Measurements from ENCODE around the gene NR2F1-AS1.

The NR2F1-AS1 gene

GRCh38 chr5:93589152-93589828, 8.3 kb upstream of the NR2F1-AS1 start:
- no peak for DNase-seq (ENCODE audit: low spot score)

- no peak for DNase-seq (ENCODE audit: low spot score)
Observed at GRCh38 chr5:93588352-93589151, 7.5 kb upstream of the NR2F1-AS1 start.

- DNase-seq (ENCODE audit: low spot score) = no peak
Observed at GRCh38 chr5:93587597-93588351, 6.8 kb upstream of the NR2F1-AS1 start.

GRCh38 chr5:93586736-93587596, 5.9 kb upstream of the NR2F1-AS1 start:
- no peak for DNase-seq (ENCODE audit: low spot score)

- DNase-seq (ENCODE audit: low spot score) = no peak
Observed at GRCh38 chr5:93585767-93586385, 4.9 kb upstream of the NR2F1-AS1 start.

GRCh38 chr5:93585041-93585766, 4.2 kb upstream of the NR2F1-AS1 start:
- DNase-seq (ENCODE audit: low spot score) = no peak

GRCh38 chr5:93584596-93585040, 3.6 kb upstream of the NR2F1-AS1 start:
- DNase-seq (ENCODE audit: low spot score) = no peak

- no peak for DNase-seq (ENCODE audit: low spot score)
Observed at GRCh38 chr5:93583768-93584595, 3.0 kb upstream of the NR2F1-AS1 start.

- no peak for DNase-seq (ENCODE audit: low spot score)
Observed at GRCh38 chr5:93583439-93583767, 2.4 kb upstream of the NR2F1-AS1 start.

- no peak for DNase-seq (ENCODE audit: low spot score)
Observed at GRCh38 chr5:93582677-93583438, 1.8 kb upstream of the NR2F1-AS1 start, which contains the start of gene NR2F1. NR2F1 (plus strand) TSS chr5:93583222; CDS start chr5:93585024, 1,802 bp downstream.

- DNase-seq (ENCODE audit: low spot score) = no peak
Observed at GRCh38 chr5:93582167-93582462, 1.1 kb upstream of the NR2F1-AS1 start.

GRCh38 chr5:93580063-93580926, 724 bp downstream of the NR2F1-AS1 start:
- no peak for DNase-seq (ENCODE audit: low spot score)

GRCh38 chr5:93579692-93580062, 1.3 kb downstream of the NR2F1-AS1 start:
- no peak for DNase-seq (ENCODE audit: low spot score)

GRCh38 chr5:93578813-93579691, 2.0 kb downstream of the NR2F1-AS1 start:
- no peak for DNase-seq (ENCODE audit: low spot score)

- DNase-seq (ENCODE audit: low spot score) = no peak
Observed at GRCh38 chr5:93577854-93578812, 2.9 kb downstream of the NR2F1-AS1 start.
